ENCODE measurements around the gene TCP11. TPM values are rescaled to one million over a fixed set of nuclear protein-coding genes. Genes with fewer than 3 reads are reported as not detected.

TCP11 gene
- polyA plus RNA-seq, 1 of the 3 experiments (the other 2 are of a cell fraction) = 0.16 TPM

DNA sequence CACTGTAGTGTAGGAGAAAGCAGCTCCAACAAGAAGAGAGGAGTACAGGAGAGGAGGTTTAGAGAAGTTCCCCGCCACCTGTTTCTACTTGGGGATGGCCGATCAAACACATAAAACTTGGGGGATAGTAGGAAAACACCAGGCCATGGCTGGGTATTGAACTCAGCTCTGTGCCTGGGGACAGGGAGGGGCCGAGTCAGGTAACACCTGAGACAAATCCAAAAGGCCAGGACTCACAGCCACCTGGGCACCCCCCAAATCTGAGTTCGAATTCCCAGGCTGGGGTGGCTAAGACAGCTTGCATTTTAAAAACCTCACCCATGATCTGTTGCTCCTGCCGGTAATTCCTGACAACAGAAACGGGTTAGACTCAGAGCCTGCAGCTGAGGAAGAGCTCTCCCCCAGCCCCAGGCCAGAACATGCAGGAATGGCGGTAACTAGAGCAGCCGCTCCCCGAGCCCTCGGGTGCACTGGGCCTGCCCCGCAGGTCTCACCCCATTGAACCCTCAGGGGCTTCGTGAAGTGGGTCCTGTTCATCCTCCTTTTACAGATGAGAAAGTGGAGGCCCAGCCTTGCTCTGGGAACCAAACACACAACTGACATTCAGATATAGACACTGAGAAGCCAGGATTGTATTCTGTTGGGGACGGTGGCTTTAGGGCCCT is 61.0 kb downstream of the TCP11 start:
- Histone ChIP-seq H3K27ac (ENCODE audit: low read depth in 2 of 2, low read length in 1 of 2) (no peak overlapping the region), H3K4me2 (no peak overlapping the region), H4K20me1 (ENCODE audit: insufficient read depth) (no peaks in the 10 kb centered on the region), H3K36me3 (replicated peaks in 1 of 2; ENCODE audit: control insufficient read depth in 1 of 2, insufficient read depth in 2 of 2, low read length in 1 of 2) (peaks cover 0 to 35% of the 10 kb centered on the region in 2 experiments), H3K9me3 (no peaks in the 10 kb centered on the region), H3K27me3 (ENCODE audit: insufficient read depth) (no peaks in the 10 kb centered on the region), H2AFZ (ENCODE audit: low read depth) (no peak overlapping the region), H3F3A (replicated peaks; ENCODE audit: insufficient read depth) (no peaks in the 10 kb centered on the region), H3K9me2 (no peaks in the 10 kb centered on the region), H3K4me3 (ENCODE audit: low read depth in 2 of 2, low read length in 1 of 2) (no peak overlapping the region), H3K79me2 (ENCODE audit: insufficient read depth) (no peaks in the 10 kb centered on the region), H3K9ac (no peak overlapping the region), H3K4me1 (ENCODE audit: control insufficient read depth in 1 of 2, insufficient read depth in 2 of 2, low read depth in 1 of 2, low read length in 1 of 2) (no peaks in the 10 kb centered on the region)
- no peak for TF ChIP-seq RAD21 (IDR thresholded peaks at IDR 0.05; ENCODE audit: low read length)
- no peak for TF ChIP-seq MEF2A (IDR thresholded peaks at IDR 0.05; ENCODE audit: borderline replicate concordance, low read depth)
- TF ChIP-seq YY1 (IDR thresholded peaks at IDR 0.05; ENCODE audit: low read depth) = no peak
- TF ChIP-seq, protein P1, sequence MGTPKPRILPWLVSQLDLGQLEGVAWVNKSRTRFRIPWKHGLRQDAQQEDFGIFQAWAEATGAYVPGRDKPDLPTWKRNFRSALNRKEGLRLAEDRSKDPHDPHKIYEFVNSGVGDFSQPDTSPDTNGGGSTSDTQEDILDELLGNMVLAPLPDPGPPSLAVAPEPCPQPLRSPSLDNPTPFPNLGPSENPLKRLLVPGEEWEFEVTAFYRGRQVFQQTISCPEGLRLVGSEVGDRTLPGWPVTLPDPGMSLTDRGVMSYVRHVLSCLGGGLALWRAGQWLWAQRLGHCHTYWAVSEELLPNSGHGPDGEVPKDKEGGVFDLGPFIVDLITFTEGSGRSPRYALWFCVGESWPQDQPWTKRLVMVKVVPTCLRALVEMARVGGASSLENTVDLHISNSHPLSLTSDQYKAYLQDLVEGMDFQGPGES (IDR thresholded peaks at IDR 0.05; ENCODE audit: low read depth, low read length) = no peak
- TF ChIP-seq GABPA (IDR thresholded peaks at IDR 0.05; ENCODE audit: low read depth) = no peak
- TF ChIP-seq FOXM1 (IDR thresholded peaks at IDR 0.05; ENCODE audit: low read depth) = no peak
- TF ChIP-seq GATA2 (CRISPR knock-in tag; IDR thresholded peaks at IDR 0.05) = no peak
- no peak for TF ChIP-seq PBX3 (IDR thresholded peaks at IDR 0.05)
- TF ChIP-seq EP300 (IDR thresholded peaks at IDR 0.05; ENCODE audit: borderline replicate concordance in 1 of 2, low read depth in 1 of 2, low read length in 1 of 2) = no peak
- TF ChIP-seq, protein P2, sequence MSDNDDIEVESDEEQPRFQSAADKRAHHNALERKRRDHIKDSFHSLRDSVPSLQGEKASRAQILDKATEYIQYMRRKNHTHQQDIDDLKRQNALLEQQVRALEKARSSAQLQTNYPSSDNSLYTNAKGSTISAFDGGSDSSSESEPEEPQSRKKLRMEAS (IDR thresholded peaks at IDR 0.05; ENCODE audit: low read depth) = no peak
- TF ChIP-seq, protein P3, sequence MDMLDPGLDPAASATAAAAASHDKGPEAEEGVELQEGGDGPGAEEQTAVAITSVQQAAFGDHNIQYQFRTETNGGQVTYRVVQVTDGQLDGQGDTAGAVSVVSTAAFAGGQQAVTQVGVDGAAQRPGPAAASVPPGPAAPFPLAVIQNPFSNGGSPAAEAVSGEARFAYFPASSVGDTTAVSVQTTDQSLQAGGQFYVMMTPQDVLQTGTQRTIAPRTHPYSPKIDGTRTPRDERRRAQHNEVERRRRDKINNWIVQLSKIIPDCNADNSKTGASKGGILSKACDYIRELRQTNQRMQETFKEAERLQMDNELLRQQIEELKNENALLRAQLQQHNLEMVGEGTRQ (IDR thresholded peaks at IDR 0.05; ENCODE audit: borderline replicate concordance, low read depth, low read length) = no peak
- TF ChIP-seq RCOR1 (IDR thresholded peaks at IDR 0.05; ENCODE audit: low read length) = no peak
- no peak for TF ChIP-seq NRF1 (IDR thresholded peaks at IDR 0.05; ENCODE audit: low read depth, low read length)
- TF ChIP-seq TAF1 (IDR thresholded peaks at IDR 0.05; ENCODE audit: borderline replicate concordance, low read depth, low read length) = no peak
- no peak for TF ChIP-seq ZBTB33 (IDR thresholded peaks at IDR 0.05; ENCODE audit: borderline replicate concordance, low read depth)
- TF ChIP-seq MXI1 (IDR thresholded peaks at IDR 0.05; ENCODE audit: low read depth, low read length) = no peak
- no peak for DNase-seq
- POLR2A ChIA-PET = no interaction called here
- CTCF ChIA-PET = interaction anchor here (1.3 kb wide), 1 partner anchor 60 kb away, joined by 4 read pairs; no protein-coding TSS in a partner anchor
- WGBS (ENCODE audit: low lambda C conversion rate) = 82% methylated on average over 13 of the region's 13 CpGs

Data from SK-N-SH (cell line).